ENCODE results near the gene ATRAID.

DNA sequence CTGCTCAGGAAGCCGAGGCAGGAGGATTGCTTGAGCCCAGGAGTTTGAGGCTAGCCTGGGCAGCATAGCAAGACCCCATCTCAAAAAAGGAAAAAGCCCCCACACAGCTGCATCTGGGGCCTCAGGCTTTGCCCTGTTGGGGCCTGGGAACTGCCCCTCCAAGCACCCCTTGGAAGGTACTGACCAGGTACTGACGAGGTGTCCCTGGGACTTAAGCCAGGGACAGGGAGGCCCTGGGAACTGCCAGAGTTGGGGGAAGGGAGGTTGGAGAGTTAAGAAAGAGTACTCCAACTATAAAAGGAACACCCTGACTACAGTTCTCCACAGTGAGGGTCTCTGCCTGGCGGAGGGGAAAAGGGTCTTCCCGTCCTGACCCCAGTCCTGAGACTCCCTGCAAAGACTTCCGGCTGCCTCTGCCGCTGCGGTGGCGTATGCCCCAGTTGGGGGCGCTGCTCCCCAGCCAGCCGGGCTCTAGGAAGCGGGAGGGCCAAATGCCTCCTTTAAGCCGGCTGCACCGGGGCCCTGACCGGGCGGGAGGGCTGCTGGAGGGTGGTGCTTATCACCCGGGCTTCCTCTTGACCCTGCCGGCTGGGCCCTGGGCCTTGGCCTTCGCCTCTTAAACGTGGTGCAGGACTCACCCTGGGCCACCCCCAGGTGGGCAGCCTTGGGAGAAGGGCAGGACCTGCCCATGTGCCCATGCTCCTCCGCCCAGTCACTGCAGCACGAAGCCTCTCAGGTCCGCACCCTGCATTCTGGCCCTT is 38.2 kb downstream of the ATRAID start:
- TF ChIP-seq POLR2AphosphoS5 (IDR thresholded peaks at IDR 0.05; ENCODE audit: low read depth, low read length) = no peak
- TF ChIP-seq POLR2A (IDR thresholded peaks at IDR 0.05; ENCODE audit: low read depth, low read length) = no peak

Data from GM12891 (cell line).